KOPT-K1 (cell line): ENCODE measurements around the gene ALDH3B1.

ENCODE experiments used
- H3K27ac ChIP-seq: fragments of 200-600 bp; sonication (generic); 2 replicates; pipeline ENCODE4 v1.5.1; 2016; ENCODE audit warnings: antibody characterized with exemption, mild to moderate bottlenecking, low read depth, low read length; ENCODE audit not compliant: poor library complexity, severe bottlenecking
- H3K36me3 ChIP-seq: fragments of 200-600 bp; sonication (generic); 2 replicates; pipeline ENCODE4 v1.5.1; 2017; ENCODE audit warnings: antibody characterized with exemption, mild to moderate bottlenecking, low read length, moderate library complexity; ENCODE audit not compliant: insufficient read depth
- H3K9me3 ChIP-seq: fragments of 200-600 bp; sonication (generic); 2 replicates; pipeline ENCODE4 v1.5.1; 2017; ENCODE audit warnings: antibody characterized with exemption, low read length, mild to moderate bottlenecking; ENCODE audit not compliant: insufficient read depth, poor library complexity, severe bottlenecking

Gene ALDH3B1

DNA sequence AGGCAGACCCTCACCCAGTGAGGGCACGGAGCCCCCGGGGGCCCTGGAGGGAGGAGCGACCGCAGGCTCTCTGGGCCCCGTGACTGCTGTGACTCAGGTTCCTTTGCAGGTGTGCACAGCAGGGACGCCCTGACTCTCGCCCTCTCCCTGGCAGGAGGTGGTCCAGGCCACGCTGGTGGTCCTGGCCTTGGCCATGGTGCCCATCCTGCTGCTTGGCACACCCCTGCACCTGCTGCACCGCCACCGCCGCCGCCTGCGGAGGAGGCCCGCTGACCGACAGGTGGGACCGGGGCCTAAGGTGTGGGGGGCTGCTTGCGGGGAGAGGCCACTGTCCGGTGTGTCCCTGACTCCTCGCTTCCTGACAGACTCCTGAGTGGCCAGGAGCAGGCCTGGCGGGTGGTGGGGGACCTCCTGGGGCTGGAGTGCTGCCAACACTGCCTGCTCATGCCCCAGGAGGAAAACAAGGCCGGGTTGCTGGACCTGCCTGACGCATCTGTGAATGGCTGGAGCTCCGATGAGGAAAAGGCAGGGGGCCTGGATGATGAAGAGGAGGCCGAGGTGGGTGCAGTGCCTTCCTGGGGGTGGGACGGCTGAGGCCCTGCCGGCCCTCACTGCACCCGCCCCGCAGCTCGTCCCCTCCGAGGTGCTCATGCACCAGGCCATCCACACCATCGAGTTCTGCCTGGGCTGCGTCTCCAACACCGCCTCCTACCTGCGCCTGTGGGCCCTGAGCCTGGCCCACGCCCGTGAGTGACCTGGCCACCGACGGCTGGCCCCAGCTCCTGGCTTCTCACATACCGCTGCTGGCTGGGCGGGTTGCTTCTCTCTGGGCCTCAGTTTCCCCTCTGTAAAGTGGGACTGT, 39.6 kb downstream of the ALDH3B1 start:
- H3K27ac ChIP-seq: no peak overlapping the region
- H3K36me3 ChIP-seq: peaks cover 97% of the 10 kb centered on the region
- no peaks in the 10 kb centered on the region for H3K9me3 ChIP-seq

DNA sequence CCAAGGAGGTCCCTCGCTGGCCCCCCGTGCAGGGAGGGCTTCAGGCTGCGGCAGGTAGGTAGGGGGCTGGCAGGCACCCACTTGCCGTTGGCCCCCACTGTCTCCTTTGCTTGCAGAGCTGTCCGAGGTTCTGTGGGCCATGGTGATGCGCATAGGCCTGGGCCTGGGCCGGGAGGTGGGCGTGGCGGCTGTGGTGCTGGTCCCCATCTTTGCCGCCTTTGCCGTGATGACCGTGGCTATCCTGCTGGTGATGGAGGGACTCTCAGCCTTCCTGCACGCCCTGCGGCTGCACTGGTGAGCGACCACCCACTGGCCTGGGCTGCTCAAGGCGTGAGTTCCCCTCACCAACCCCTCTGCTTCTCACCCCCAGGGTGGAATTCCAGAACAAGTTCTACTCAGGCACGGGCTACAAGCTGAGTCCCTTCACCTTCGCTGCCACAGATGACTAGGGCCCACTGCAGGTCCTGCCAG, 40.3 kb downstream of the ALDH3B1 start:
- Histone ChIP-seq H3K36me3 (peaks cover 90% of the 10 kb centered on the region), H3K27ac (no peak overlapping the region), H3K9me3 (no peaks in the 10 kb centered on the region)

DNA sequence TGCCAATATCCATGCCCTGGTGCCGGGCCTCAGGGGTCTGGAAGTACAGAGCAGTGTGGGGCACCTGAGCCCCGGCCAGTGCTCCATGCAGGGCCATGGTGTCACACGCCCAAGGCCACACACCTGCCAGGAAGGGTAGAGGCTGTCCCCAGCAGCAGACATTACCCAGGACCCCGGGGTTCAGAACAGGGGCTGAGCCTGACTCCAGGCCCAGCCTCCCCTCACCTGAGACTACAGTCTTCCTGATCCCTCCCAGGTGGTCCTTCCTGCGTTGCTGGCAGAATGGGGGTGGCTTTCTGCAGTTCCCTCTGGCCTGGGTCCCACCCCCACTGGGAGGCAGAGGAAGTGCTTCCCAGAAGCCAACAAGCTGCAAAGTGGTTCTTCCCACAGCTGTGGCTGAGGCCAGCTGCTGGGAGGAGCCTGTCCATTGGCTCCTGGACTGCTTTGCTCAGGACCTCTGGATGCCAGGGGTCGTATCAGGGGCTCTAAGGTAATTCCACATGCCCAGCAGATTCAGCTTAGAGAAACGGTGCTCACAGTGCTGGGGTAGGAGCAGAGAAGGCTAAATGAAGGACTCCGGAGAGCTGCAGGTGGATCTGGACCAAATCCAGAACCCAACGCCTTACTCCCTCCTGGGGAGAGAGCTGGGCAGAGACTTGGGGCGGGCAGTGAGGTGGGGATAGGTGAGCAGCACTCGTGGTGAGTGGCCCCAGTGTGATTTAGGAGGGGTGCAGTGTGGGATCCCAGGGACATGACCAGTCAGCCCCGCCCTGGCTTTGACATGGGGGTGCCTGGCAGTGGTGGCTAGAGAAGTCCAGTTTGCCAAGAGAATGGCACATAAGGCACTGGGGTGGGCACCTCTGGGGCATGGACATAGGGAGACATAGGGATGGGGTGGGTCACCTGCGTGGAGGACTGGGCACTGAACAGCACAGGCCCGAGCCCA, 41.3 kb downstream of the ALDH3B1 start:
- H3K9me3 ChIP-seq: no peaks in the 10 kb centered on the region
- peaks cover 80% of the 10 kb centered on the region for H3K36me3 ChIP-seq
- H3K27ac ChIP-seq: no peak overlapping the region

DNA sequence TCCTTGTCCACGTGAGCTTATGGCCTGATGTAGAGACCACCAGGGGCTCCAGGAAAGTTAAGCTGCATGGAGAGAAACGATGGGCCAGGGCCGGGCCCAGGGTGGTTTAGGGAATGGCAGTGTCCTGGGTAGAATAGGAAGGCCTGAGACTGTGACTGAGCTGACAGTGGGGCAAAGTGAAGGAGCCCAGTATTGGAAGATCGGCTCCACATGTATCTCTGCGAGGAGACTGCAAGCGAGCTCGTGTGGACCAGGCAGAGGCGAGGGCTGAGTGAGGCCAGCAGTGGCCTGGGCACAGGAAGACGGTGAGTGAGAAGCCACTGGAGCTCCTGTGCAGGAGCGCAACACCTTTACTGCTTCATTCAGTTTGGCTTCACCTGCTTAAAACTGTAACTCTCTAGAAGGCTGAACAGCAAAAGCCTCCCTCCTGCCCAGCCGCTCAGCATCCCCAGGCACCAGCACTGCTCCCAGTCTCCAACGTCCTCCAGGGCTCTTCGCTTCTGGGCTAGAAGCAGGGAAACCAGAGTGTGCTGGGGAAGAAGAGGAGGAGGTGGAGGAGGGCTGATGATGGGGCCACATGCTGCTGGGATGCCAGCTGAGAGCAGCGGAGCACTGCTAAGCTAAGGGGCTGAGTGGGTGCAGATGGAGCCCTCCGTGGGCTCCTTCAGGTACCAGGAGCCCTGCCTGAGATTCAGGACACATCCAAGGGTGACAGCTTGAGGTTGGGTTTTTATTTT, 42.2 kb downstream of the ALDH3B1 start:
- Histone ChIP-seq H3K9me3 (no peaks in the 10 kb centered on the region), H3K36me3 (peaks cover 72% of the 10 kb centered on the region), H3K27ac (no peak overlapping the region)

DNA sequence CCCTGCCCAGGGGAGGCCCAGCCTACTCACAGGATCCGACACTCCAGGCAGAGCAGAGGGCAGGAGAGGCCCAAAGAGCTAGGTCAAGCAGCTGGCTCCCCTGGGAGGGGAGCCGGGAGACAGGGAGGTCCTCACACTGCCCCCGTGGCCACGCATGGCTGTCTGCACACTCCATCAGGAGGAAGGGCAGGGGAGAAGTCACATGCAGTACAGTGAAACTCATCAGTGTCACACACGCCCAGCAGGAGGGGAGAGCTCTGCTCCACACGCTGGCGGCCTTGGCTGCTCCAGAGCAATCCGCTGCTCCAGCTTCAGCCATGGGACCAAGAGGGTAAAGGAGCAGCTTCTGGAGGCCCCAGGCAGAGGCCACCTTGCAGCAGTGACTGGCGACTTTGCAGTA, 43.0 kb downstream of the ALDH3B1 start:
- no peaks in the 10 kb centered on the region for H3K9me3 ChIP-seq
- H3K27ac ChIP-seq: no peak overlapping the region
- peaks cover 65% of the 10 kb centered on the region for H3K36me3 ChIP-seq

DNA sequence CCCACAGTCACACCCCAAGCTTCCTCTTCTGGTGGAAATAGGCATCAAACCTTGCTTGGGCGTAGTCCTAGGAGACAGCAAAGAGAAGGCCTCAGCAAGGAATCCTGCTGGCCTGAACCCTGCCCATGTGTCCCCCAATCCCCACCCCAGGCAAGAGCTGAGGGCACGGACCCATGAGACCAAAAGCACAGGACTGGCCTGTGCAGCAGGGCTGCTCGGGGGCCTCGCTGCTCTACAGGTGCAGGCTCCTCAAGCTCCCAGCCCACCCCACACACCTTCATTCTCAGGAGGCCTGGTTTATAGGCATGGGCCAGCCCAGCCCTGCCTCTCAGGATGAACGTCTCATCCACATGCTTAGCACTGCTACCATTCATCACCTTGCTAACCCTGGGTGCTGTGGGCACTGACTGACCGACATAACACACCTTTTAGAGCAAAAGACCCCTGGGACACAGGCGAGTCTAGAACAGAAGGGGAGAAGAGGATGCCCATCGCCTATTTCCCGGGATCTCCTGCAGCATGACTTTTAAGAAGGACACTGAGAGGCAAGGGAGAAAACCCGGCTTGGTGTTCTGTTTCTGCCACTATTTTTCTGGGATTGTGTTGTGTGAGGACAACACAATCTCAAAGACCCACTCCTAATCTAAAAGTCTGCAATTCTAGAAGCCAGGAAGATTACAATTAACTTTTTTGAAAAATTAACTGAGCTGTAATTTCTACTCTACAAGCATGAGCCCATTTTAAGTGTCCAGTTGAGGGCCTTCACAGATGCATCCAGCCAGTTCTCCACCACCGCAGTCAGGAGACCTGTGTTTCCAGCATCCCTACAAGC, 44.1 kb downstream of the ALDH3B1 start:
- Histone ChIP-seq H3K36me3 (peaks cover 64% of the 10 kb centered on the region), H3K9me3 (no peaks in the 10 kb centered on the region), H3K27ac (no peak overlapping the region)

DNA sequence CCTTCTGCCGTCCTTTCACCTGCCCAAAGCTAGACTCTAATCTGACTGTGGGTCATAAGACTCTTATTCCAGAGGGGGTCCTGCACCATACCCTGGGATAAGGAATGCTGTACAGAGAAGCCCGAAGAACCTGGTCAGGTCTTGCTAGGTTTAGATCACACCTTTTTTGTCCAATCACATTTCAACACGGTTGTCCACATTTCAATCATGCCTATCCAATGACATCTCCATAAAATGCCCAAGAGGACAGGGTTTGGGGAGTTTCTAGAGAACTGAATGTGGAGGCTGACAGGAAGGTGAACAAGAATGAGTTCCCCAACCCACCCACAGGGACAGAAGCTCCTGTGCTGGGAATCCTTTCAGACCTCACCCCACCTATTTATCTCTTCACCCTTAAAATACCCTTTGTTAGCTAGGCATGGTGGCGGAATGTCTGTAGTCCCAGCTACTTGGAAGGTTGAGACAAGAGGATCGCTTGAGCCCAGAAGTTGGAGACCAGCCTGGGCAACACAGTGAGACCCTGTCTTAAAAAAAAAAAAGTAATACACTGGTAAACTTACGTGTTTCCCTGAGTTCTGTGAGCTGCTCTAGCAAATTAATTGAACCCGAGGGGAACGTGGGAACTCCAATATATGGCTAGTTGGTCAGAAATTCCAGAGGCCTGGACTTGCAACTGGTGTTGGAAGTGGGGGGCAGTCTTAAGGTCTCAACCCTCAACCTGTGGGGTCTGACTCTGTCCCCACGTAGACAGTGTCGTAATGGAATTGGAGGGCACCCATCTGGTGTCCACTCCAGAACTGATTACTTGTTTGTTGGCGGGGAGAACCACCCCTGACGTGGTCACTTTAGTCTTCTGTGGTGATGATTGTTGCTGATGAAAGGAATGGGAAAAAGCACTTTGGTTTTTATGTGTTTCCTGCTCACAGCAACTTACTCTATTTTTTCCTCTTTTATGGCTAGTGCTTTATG, 46.5 kb downstream of the ALDH3B1 start:
- Histone ChIP-seq H3K36me3 (peaks cover 58% of the 10 kb centered on the region), H3K27ac (no peak overlapping the region), H3K9me3 (no peaks in the 10 kb centered on the region)

DNA sequence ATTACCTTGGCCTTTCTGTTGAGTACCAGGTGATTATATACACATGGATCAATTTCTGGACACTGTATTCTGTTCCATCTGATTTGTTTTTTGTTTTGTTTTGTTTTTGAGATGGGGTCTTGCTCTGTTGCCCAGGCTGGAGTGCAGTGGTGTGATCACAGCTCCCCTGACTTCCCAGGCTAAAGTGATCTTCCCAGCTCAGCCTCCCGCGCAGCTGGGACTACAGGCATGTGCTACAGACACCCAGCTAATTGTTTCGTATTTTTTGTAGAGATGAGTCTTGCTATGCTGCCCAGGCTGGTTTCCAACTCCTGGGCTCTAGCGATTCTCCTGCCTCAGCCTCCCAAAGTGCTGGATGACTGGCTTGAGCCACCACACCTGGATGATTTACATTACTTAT, 47.7 kb downstream of the ALDH3B1 start:
- Histone ChIP-seq H3K9me3 (no peaks in the 10 kb centered on the region), H3K27ac (no peak overlapping the region), H3K36me3 (peaks cover 58% of the 10 kb centered on the region)

DNA sequence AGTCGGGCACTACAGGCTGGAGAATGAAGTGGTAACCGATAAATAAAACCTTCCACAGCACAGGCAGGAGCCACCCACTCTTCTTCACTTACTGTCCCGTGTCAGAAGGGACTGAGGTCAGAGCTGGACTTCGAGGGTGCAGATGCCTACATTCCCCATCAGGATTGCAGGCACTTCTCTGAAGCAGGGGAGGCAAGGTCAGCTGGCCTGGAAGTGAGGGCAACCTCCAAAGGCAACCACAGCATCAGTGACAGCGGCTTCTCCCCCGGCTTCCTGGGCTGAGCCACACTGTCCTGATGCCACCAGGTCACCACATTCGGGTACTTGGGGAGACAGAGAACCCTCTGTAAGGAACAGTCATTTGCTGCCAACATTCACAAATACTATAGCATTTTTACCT, 51.4 kb downstream of the ALDH3B1 start:
- peaks cover 78% of the 10 kb centered on the region for H3K36me3 ChIP-seq
- no peak overlapping the region for H3K27ac ChIP-seq
- no peaks in the 10 kb centered on the region for H3K9me3 ChIP-seq

DNA sequence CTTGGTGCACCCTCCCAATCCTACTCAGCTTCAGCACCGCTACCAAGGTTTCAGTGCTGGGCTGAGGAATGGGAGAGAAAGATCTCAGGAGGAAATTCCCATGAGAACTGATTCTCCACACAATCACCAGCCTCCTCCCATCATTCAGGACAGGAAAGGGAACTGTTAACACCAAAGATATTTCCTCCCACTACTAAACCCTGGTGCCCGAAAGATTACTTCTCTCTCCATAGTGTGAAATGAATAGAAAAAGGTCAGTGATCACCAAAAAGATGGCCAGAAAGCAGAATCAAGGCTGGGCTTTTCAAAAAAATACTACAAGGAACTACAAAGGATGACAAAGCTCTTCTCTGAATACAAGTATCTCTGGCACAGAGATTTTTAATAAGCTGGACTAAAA, 54.8 kb downstream of the ALDH3B1 start:
- H3K36me3 ChIP-seq: peaks cover 96% of the 10 kb centered on the region
- H3K27ac ChIP-seq: no peak overlapping the region
- no peaks in the 10 kb centered on the region for H3K9me3 ChIP-seq

DNA sequence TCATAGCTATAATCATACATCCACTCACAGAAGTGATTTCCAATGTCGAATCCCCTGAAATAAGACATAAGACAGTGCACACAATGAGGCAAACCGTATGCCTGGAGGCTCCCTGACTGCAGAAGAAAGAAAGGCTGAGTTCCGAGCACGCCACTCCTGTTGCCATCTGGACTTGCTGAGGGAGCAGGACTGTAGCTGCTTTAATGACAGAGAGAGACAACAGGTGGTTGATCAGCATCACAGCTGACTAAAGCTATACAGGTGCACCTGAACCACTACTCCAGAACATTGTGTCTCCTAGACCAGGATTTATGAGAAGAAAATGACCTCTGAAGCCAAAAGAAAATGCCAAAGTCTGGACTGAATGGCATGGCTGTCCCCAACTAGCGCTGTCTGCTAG, 55.7 kb downstream of the ALDH3B1 start:
- no peak overlapping the region for H3K27ac ChIP-seq
- H3K36me3 ChIP-seq: peaks cover 99% of the 10 kb centered on the region
- no peaks in the 10 kb centered on the region for H3K9me3 ChIP-seq

DNA sequence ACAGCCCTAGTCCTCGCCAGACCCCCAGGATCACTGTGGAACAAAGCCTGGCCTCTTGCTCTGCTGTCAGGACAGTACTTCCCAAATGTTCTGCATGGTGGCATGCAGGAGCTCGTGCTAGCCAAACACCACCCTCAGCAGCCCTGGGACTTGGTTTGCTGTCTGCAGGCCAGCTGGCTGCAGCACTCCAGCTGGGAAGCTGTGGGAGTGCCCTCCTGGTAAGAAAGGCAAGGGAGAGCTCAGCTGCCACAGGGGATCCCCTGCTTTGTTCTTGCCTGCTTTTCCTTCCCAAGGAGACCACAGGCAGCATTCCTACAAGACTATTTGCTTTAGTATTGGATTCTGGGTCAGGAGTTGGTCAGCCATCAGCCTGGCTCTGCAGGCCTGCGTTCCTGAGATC, 56.6 kb downstream of the ALDH3B1 start:
- Histone ChIP-seq H3K27ac (no peak overlapping the region), H3K9me3 (no peaks in the 10 kb centered on the region), H3K36me3 (peaks cover 99% of the 10 kb centered on the region)

DNA sequence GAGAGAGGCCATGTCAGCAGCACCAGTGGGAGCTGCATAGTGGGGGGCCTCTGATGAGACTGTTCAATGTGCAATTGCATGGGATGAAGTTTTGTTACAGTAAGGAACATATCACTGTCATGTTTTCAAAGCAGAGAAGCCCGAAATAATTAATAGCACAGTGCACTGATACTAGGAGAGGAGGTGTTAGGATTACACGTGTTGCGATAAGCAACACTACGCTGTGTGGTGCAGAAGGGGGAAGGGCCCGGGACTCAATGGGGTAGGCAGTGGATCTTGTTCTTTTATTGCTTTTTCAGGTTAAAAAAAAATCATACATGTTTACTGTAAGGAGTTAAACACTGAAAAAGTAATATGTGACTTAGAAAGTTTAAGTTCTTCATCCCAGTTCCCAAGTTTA, 57.9 kb downstream of the ALDH3B1 start:
- no peaks in the 10 kb centered on the region for H3K9me3 ChIP-seq
- H3K27ac ChIP-seq: no peak overlapping the region
- peaks cover 99% of the 10 kb centered on the region for H3K36me3 ChIP-seq
